GM21423 (cell line): Measurements from ENCODE around the gene SHISAL2A.
A peak's percentile ranks its signal among the peaks of the same experiment; 100 is the strongest.

ENCODE experiments used
- ATAC-seq: cut with Tn5 transposase; IDR thresholded peaks from one replicate; pipeline ENCODE4 v1.9.1; 2021; ENCODE audit warnings: mild to moderate bottlenecking, moderate library complexity; ENCODE audit not compliant: unreplicated experiment

The SHISAL2A gene

DNA sequence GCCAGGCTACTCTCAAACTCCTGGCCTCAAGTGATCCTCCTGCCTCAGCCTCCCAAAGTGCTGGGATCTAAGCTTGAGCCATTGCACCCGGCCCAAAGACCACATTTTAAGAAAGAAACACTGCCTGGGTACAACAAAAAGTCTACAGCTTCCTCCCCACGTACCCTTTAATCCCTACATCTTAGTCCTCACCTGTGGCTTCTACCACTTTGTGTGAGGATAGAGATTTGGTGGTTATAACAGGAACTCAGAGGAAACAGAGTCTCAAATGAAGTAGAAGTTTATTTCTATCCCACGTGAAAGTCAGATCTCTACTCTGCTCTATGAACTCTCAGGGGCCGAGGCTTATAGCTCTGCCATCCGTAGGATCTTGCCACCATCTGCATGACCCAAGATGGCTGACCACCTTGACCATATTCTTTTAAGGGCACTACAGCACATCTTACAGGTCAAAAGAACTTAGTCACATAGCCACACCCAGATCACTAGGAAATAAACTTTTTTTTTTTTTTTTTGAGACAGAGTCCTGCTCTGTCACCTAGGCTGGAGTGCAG is 17.4 kb upstream of the SHISAL2A start:
- ATAC-seq: no peak

DNA sequence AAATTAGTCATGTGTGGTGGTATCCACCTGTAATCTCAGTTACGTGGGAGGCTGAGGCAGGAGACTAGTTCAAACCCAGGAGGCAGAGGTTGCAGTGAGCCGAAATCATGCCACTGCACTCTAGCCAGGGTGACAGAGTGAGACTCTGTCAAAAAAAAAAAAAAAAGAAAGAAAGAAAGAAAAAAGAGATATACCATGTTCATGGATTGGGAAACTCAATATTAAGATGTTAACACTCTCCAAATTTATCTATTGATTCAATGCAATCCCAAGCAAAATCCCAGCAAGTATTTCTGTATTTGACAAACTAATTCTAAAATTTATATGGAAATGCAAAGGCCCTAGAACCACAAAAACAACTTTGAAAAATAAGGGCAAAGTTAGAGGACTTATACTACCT is 11.0 kb upstream of the SHISAL2A start:
- no peak for ATAC-seq

DNA sequence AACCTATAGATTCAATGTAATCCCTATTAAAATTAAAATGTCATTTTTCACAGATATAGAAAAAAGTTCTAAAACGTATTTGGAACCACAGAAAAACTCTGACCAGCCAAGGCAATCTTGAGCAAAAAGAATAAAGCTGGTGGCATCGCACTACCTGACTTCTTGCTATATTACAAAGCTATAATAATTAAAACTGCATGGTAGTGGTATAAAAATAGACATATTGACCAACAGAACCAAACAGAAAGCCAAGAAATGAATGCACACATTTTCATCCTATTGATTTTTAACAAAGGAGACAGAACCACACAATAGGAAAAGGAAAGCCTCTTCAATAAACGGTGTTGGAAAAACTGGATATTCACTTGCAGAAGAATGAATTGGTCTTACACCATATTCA is 9.2 kb upstream of the SHISAL2A start:
- ATAC-seq: no peak

DNA sequence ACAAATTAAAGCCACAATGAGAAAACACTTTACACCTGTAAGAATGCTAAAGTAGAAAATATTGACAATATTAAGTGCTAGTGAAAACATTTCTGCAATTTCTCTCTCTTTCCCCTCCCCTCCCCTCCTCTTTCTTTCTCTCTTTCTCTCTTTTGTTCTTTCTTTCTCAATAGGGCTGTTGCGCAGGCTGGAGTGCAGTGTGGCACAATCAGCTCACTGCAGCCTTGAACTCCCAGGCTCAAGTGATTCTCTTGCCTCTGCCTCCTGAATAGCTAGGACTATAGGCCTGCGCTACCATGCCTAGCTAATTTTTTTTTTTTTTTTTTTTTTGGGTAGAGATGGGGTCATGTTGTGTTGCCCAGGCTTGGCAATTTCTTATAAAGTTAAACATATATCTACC is 5.9 kb upstream of the SHISAL2A start:
- no peak for ATAC-seq

GRCh38 chr1:52628614-52629324 is 4.2 kb upstream of the SHISAL2A start:
- ATAC-seq: no peak

- ATAC-seq: no peak
Measured at GRCh38 chr1:52629325-52629643, 3.7 kb upstream of the SHISAL2A start.

GRCh38 chr1:52629667-52630066 is 3.3 kb upstream of the SHISAL2A start:
- ATAC-seq: no peak

DNA sequence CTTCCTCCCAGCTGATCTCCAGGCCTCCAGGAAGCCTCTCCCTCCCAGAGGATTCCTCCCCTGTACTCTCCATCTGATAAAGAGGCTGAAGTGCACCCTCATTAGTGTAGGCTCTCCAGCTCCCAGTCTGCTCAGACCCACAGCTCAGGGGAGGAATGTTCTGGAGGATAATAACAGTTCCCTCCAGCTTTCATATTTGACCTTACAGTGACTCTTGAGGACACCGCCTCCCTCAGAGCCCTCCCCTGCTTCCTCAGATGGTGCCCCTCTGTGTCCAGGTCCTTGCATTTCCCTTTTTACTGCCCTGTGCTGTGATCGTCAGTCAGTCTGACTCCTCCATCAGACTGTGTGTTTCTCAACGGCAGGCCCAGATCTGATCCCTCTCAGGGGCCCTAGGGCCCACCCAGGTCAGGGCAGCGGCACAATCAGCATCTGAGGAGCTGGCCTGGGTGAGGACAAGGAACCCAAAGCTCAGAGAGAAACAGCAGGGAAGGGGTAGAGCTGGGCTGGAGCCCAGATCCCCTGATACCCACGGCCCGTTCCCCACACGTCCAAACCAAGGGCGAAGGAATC is 1.1 kb upstream of the SHISAL2A start:
- no peak for ATAC-seq

DNA sequence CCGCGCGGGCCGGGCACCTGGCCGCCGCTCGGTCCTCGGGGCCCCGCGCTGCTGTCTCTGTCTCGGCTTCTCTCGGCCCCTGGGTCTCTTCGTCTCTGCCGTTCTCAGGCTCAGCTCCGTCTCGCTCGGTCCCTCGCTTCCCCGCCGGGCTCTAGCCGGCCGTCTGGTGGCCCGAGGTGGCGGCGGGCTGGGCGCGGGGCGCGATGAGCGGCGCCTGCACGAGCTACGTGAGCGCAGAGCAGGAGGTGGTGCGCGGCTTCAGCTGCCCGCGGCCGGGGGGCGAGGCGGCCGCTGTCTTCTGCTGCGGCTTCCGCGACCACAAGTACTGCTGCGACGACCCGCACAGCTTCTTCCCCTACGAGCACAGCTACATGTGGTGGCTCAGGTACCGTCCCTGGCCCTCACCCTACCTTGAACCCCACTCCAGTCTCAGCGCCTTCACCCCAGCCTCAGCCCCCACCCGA is 355 bp downstream of the SHISAL2A start:
- no peak for ATAC-seq

DNA sequence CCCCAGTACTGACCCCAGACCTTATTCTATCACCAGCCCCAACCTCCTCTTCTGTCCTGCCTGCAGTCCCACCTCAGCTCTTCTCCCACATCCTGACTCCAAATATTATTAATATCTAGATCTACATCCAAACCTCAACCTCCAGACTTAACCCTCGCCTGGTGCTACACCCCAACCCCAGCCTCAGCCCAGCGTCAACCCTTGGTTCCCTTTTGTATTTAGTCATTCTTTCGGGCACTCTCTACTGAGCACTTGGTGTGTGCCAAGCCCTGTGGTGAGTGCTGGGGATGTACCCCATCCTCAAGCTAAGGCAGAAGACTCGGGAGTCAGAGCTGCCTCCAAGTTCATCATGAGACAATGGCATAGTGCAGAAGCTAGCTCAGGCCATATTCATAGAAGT is 1.1 kb downstream of the SHISAL2A start:
- no peak for ATAC-seq

DNA sequence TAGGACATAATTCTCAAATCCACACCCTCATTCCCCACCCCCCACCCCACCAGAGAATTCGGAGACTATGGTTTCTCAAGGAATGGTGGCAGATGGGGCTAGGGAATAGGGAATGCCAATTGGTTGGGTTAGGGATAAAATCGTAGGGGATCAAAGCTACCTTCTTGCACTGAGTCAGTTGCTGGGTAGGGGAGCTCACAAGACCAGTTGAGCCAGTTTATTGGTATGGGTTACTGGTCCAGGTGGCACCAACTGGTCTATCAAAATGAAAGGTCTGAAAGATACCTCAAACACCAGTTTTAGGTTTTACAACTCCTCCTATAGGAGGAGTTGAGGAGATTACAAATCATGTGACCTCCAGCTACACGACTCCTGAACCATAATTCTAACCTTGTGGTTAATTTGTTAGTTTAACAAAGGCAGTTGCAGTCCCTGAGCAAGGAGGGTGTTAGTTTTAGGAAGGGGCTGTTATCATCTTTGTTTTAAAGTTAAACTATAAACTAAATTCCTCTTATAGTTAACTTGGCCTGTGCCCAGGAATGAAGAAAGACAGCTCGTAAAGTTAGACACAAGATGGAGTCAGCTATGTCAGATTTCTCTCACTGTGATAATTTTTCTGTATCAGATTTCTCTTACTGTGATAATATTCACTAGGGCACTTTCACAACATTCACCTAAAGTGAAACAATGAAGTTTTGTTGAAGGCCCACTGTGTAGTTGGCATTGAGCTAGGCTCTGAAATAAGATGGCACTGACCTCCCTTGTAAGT is 2.5 kb downstream of the SHISAL2A start:
- ATAC-seq: no peak

DNA sequence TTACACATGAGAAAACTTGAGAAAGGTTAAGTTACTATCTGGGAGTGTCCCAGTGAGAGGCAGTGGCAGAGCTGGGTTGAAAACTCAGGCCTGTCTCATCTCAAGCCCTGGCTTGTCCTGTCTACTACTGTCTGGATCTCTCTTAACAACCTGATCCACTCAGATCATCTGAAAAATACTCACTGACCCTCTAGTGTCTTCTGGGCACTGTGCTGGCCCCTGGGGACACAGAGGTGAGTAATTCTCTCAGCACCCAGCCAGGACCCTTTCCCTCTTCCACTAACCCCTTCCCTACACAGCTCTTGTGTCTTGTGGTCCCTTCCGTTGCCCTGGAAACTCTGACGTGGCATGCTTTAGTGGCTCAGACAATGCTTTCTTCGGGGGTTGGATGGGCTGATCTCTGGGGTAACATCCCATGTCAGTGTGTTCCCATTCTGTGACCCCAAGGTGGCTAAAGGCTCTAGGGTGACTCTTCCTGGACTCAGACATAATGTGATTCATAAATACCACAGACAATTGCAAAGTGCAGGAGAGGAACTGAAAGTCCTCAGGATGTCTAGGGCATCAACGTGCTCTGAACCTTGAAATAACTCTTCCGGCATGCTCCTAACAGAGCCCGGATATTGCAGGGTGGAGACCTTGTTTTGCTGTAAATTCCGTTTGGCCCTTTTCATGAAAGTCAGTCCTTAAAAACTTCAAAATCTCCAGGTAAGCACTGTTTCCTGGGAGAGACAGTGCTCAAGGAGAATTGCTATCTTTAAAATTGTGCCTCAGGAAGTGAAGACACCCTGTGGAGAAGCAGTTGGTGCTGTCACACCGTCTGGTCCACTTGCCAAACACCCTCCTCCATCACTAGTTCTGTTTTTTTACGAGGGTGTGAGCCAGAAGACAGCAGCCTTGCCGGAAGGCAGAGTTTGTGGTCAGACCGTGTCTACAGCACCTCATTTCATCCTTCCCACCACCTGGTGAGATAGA is 4.0 kb downstream of the SHISAL2A start:
- ATAC-seq: peak; percentile 79

DNA sequence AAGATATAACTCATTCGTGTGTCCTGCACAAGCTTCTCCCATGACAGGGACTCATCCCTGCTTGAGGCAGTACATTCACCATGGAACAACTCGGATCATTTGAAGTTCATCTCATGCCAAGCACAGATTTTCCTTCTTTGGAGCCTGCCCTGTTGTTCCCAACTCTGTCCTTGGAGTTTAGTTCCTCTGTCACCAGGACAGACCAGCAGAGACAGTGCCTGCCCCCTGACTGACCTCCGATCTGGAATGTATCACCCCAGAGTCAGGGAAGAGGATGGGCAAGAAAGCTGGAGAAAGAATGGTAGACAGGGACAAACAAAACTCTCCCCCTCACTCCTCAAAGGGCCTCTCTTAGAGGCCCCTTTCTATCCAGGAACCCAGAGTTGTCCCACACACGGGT is 5.0 kb downstream of the SHISAL2A start:
- ATAC-seq: no peak

DNA sequence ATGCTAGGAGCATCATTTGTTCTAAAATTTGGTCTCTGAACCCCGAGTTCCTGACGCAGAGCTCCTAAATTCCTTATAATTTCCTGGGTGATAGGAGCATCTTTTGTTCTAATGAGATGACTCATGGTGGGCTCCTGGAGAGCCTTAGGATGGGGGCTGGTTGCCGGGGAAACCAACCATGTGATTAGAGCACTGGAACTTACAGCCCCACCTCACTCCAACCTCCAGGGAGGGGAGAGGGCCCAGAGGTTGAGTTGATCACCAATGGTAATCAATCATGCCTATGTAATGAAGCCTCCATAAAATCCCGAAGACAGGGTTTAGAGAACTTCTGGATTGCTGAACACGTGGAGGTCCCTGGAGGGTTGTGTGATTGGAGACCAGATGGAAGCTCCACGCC is 7.7 kb downstream of the SHISAL2A start:
- ATAC-seq: no peak

DNA sequence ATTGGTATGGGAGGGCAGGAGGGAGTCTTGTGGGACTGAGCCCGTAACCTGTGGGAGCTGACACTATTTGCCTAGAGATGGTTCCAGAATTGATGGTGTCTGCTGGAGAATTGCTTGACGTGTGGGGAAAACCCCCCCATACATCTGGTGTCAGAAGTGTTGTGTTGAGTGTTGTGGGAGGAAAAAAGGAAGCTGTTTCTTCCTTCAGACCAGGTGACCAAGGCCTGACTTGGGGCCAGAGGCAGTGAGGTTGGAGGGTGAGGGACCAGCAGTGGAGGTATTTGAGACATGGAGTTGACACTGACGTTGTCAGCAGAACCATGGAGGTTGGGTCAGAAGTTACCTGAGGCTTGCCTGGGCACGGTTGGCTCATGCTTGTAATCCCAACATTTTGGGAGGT is 8.3 kb downstream of the SHISAL2A start:
- no peak for ATAC-seq

DNA sequence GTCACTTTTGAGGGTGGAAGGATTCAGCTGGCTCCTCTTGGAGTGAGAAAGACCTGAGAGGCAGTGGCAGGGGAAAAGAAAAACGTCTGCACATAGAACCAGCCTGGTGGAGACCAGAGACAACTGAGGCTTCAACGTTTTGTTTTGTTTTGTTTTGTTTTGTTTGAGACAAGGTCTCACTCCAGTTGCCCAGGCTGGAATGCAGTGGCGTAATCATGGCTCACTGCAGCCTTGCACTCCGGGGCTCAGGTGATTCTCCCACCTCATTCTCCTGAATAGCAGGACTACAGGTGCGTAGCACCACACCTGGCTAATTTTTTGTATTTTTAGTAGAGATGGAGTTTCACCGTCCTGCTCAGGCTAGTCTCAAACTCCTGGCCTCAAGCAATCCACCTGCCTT is 12.3 kb downstream of the SHISAL2A start:
- no peak for ATAC-seq

DNA sequence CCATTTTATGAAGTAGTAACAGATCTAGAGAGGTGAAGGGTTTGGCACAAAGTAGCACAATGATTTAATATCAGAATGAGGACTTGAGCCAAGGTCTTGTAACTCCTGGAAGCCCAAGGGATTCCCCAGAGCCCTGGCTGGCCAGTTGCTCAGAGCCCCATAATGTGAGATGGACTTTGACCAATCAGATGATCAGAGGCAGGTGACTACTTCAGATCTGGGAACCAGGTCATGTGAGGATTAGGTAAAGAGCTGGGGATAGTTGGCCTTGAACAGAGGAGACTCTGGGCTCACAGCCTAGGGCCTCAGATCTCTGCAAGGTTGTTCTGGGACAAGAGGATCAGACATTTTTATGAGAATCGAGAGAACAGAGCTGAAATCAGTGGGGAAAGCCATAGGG is 18.9 kb downstream of the SHISAL2A start:
- ATAC-seq: no peak

DNA sequence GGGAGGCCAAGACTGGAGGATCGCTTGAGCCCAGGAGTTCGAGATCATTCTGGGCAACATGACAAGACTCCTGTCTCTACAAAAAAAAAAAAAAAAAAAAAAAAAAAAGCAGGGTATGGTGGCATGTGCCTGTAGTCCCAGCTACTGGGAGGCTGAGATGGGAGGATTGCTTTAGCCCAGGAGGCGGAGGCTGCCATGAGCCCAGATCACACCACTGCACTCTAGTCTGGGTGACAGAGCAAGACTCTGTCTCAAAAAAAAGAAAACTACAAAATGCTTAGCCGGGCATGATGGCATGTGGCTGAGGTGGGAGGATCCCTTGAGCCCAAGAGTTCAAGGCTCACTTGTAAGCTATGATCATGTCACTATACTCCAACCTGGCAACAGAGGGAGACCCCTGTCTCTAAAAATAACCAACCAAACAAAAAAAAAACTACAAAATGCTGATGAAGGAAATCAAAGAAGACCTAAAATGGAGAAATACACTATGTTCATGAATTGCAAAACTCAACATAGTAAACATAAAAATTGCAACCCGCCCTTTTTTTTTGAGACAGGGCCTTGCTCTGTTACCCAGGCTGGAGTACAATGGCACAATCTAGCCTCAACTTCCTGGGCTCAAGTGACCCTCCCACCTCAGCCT is 20.4 kb downstream of the SHISAL2A start:
- no peak for ATAC-seq

DNA sequence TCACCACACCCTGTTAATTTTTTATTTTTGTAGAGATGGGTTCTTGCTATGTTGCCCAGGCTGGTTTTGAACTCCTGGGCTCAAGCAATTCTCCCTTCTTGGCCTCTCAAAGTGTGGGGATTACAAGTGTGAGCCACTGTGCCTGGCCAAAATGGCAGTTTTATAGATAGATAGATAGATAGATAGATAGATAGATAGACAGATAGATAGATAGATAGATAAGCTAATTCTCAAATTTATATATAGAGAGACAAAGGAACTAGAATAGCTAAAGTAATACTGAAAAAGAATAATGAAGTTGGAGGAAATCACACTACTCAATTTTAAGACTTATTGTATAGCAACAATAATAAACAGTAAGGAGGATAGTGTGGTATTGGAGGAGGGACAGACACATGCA is 21.1 kb downstream of the SHISAL2A start:
- ATAC-seq: no peak

DNA sequence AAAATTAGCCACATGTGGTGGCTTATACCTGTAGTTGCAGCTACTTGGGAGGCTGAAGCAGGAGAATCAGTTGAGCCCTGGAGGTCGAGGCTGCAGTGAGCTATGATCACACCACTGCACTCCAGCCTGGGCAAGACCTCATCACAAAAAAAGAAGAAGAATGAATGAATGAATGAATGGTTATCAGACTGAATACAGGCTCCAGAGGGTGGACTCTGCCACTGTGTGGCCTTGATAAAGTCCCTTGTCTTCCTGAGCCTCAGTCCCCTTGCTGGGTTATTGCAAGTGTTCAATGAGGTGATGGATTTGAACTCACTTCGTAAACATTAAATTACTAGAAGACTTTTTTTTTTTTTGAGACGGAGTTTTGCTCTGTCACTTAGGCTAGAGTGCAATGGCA is 24.7 kb downstream of the SHISAL2A start:
- ATAC-seq: no peak
